PFSK-1 (cell line): Measurements from ENCODE around the gene CTSZ.

Experiments
- POLR2AphosphoS5 ChIP-seq: IDR thresholded peaks from 2 replicates; pipeline ENCODE4 v1.6.1; 2012; ENCODE audit warnings: low read depth, mild to moderate bottlenecking, control low read depth, low read length, moderate library complexity
- SIN3A ChIP-seq: IDR thresholded peaks from 2 replicates; pipeline ENCODE4 v1.6.1; 2012; ENCODE audit warnings: mild to moderate bottlenecking, low read length, moderate library complexity, borderline replicate concordance; ENCODE audit not compliant: insufficient read depth
- TAF1 ChIP-seq: IDR thresholded peaks from 2 replicates; pipeline ENCODE4 v1.6.1; 2012; ENCODE audit warnings: low read length, control low read depth, borderline replicate concordance; ENCODE audit not compliant: insufficient read depth
- TF ChIP-seq, protein P1 (sequence below), 2 experiments: IDR thresholded peaks; 2 replicates each; pipeline versions ENCODE4 v1.6.1 to v1.8.0; 2011 to 2012; ENCODE audit warnings: low read depth in 2 of 2, low read length in 2 of 2, control low read depth in 1 of 2, inconsistent platforms in 1 of 2, mild to moderate bottlenecking in 1 of 2, moderate library complexity in 1 of 2; ENCODE audit not compliant: insufficient read depth in 1 of 2

GRCh38 chr20:58985656-58986055 is 21.4 kb downstream of the CTSZ start:
- TF ChIP-seq TAF1 (no peak), POLR2AphosphoS5 (no peak), SIN3A (no peak)
- TF ChIP-seq, protein P1, sequence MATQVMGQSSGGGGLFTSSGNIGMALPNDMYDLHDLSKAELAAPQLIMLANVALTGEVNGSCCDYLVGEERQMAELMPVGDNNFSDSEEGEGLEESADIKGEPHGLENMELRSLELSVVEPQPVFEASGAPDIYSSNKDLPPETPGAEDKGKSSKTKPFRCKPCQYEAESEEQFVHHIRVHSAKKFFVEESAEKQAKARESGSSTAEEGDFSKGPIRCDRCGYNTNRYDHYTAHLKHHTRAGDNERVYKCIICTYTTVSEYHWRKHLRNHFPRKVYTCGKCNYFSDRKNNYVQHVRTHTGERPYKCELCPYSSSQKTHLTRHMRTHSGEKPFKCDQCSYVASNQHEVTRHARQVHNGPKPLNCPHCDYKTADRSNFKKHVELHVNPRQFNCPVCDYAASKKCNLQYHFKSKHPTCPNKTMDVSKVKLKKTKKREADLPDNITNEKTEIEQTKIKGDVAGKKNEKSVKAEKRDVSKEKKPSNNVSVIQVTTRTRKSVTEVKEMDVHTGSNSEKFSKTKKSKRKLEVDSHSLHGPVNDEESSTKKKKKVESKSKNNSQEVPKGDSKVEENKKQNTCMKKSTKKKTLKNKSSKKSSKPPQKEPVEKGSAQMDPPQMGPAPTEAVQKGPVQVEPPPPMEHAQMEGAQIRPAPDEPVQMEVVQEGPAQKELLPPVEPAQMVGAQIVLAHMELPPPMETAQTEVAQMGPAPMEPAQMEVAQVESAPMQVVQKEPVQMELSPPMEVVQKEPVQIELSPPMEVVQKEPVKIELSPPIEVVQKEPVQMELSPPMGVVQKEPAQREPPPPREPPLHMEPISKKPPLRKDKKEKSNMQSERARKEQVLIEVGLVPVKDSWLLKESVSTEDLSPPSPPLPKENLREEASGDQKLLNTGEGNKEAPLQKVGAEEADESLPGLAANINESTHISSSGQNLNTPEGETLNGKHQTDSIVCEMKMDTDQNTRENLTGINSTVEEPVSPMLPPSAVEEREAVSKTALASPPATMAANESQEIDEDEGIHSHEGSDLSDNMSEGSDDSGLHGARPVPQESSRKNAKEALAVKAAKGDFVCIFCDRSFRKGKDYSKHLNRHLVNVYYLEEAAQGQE (IDR thresholded peaks at IDR 0.05; ENCODE audit: insufficient read depth in 1 of 2, low read depth in 2 of 2, low read length in 2 of 2): no peak
